H9 (cell line): ENCODE data around the gene CABS1. TPM values are rescaled to one million over a fixed set of nuclear protein-coding genes. Genes with fewer than 3 reads are reported as not detected.

Source experiments
- DNase-seq: peaks from one replicate; pipeline ENCODE4 v3.0.0-alpha.2; 2017
- H2AFZ ChIP-seq: one replicate; pipeline ENCODE4 v1.6.1; 2013; ENCODE audit warnings: mild to moderate bottlenecking, low read length, control low read depth, moderate library complexity
- H2AK5ac ChIP-seq: 2 replicates; pipeline ENCODE4 v1.6.1; 2013; ENCODE audit warnings: low read length, control low read depth, mixed read lengths; ENCODE audit not compliant: insufficient read length
- H2BK120ac ChIP-seq: one replicate; pipeline ENCODE4 v1.6.1; 2013; ENCODE audit warnings: low read depth, mild to moderate bottlenecking, low read length, control low read depth, inconsistent platforms; ENCODE audit not compliant: poor library complexity, severe bottlenecking
- H2BK12ac ChIP-seq: 2 replicates; pipeline ENCODE4 v1.6.1; 2013; ENCODE audit warnings: low read length, control low read depth, mixed read lengths, low read depth; ENCODE audit not compliant: insufficient read length
- H2BK15ac ChIP-seq: 2 replicates; pipeline ENCODE4 v1.6.1; 2013; ENCODE audit warnings: low read depth, low read length, control low read depth
- H2BK20ac ChIP-seq: one replicate; pipeline ENCODE4 v1.6.1; 2013; ENCODE audit warnings: low read depth, mild to moderate bottlenecking, low read length, control low read depth, inconsistent platforms; ENCODE audit not compliant: poor library complexity, severe bottlenecking
- H2BK5ac ChIP-seq: 2 replicates; pipeline ENCODE4 v1.6.1; 2013; ENCODE audit warnings: low read length, control low read depth, mixed read lengths; ENCODE audit not compliant: insufficient read length
- H3K14ac ChIP-seq: 2 replicates; pipeline ENCODE4 v1.6.1; 2013; ENCODE audit warnings: low read length, control low read depth; ENCODE audit not compliant: insufficient read depth
- H3K18ac ChIP-seq: 2 replicates; pipeline ENCODE4 v1.6.1; 2013; ENCODE audit warnings: low read depth, mild to moderate bottlenecking, mixed read lengths, low read length, control low read depth; ENCODE audit not compliant: insufficient read length
- H3K23ac ChIP-seq: 2 replicates; pipeline ENCODE4 v1.6.1; 2013; ENCODE audit warnings: low read length, control low read depth, mixed read lengths, low read depth; ENCODE audit not compliant: insufficient read length
- H3K23me2 ChIP-seq: 2 replicates; pipeline ENCODE4 v1.6.1; 2013; ENCODE audit warnings: low read depth, mild to moderate bottlenecking, mixed read lengths, low read length, control low read depth; ENCODE audit not compliant: insufficient read length, poor library complexity, severe bottlenecking
- H3K27ac ChIP-seq: 2 replicates; pipeline ENCODE4 v1.5.1; 2013; ENCODE audit warnings: low read length, control low read depth, mixed read lengths, low read depth; ENCODE audit not compliant: insufficient read length
- H3K27me3 ChIP-seq: 2 replicates; pipeline ENCODE4 v1.6.1; 2013; ENCODE audit warnings: low read length, control low read depth, inconsistent platforms; ENCODE audit not compliant: insufficient read depth
- H3K4ac ChIP-seq: 2 replicates; pipeline ENCODE4 v1.6.1; 2013; ENCODE audit warnings: low read depth, mild to moderate bottlenecking, control low read depth, inconsistent platforms, low read length, moderate library complexity
- H3K4me1 ChIP-seq: 2 replicates; pipeline ENCODE4 v1.6.1; 2013; ENCODE audit warnings: low read length, control low read depth, inconsistent platforms; ENCODE audit not compliant: insufficient read depth
- H3K4me2 ChIP-seq: 2 replicates; pipeline ENCODE4 v1.6.1; 2013; ENCODE audit warnings: low read length, control low read depth, mixed read lengths; ENCODE audit not compliant: insufficient read length, insufficient read depth
- H3K56ac ChIP-seq: 2 replicates; pipeline ENCODE4 v1.6.1; 2013; ENCODE audit warnings: low read depth, mild to moderate bottlenecking, mixed read lengths, low read length, control low read depth; ENCODE audit not compliant: insufficient read length
- H3K79me1 ChIP-seq: 2 replicates; pipeline ENCODE4 v1.6.1; 2013; ENCODE audit warnings: low read depth, mild to moderate bottlenecking, moderate library complexity, low read length, control low read depth, inconsistent platforms; ENCODE audit not compliant: insufficient read depth, poor library complexity, severe bottlenecking
- H3K79me2 ChIP-seq: 2 replicates; pipeline ENCODE4 v1.6.1; 2013; ENCODE audit warnings: low read length, control low read depth, inconsistent platforms; ENCODE audit not compliant: insufficient read depth
- H3K9ac ChIP-seq: 2 replicates; pipeline ENCODE4 v1.6.1; 2013; ENCODE audit warnings: low read length, control low read depth, mixed read lengths; ENCODE audit not compliant: insufficient read length; ENCODE audit errors: extremely low read depth
- H3K9me3 ChIP-seq: one replicate; pipeline ENCODE4 v1.6.1; 2013; ENCODE audit warnings: low read depth, low read length, inconsistent platforms; ENCODE audit not compliant: control insufficient read depth
- H3T11ph ChIP-seq: one replicate; pipeline ENCODE4 v1.6.1; 2013; ENCODE audit warnings: mild to moderate bottlenecking, low read length, control low read depth, inconsistent platforms
- H4K20me1 ChIP-seq: one replicate; pipeline ENCODE4 v1.6.1; 2013; ENCODE audit not compliant: control insufficient read depth, insufficient read length, insufficient read depth
- H4K5ac ChIP-seq: 2 replicates; pipeline ENCODE4 v1.6.1; 2013; ENCODE audit warnings: low read depth, mild to moderate bottlenecking, mixed read lengths, low read length, control low read depth; ENCODE audit not compliant: insufficient read length
- H4K8ac ChIP-seq: replicated peaks from 2 replicates; pipeline ENCODE4 v1.6.1; 2013; ENCODE audit warnings: low read length, control low read depth, mixed read lengths, low read depth; ENCODE audit not compliant: insufficient read length
- H4K91ac ChIP-seq: 2 replicates; pipeline ENCODE4 v1.6.1; 2013; ENCODE audit warnings: low read depth, mild to moderate bottlenecking, moderate library complexity, mixed read lengths, low read length, control low read depth; ENCODE audit not compliant: insufficient read length
- H3K27ac Mint-ChIP-seq, 3 experiments: 2 replicates in 2 of 3; 3 replicates in 1 of 3; pipeline ENCODE4 v1.8.0; 2020 to 2021; ENCODE audit warnings: mixed read lengths in 3 of 3, mild to moderate bottlenecking in 1 of 3, moderate library complexity in 1 of 3
- H3K27me3 Mint-ChIP-seq: 2 replicates; pipeline ENCODE4 v1.8.0; 2021; ENCODE audit warnings: low read depth, mild to moderate bottlenecking, moderate library complexity, mixed read lengths
- H3K36me3 Mint-ChIP-seq, 3 experiments: 2 replicates in 2 of 3; 3 replicates in 1 of 3; pipeline ENCODE4 v1.8.0; 2020 to 2021; ENCODE audit warnings: low read depth in 3 of 3, mixed read lengths in 3 of 3; ENCODE audit not compliant: insufficient read depth in 1 of 3
- H3K4me1 Mint-ChIP-seq, 2 experiments: 2 replicates each; pipeline ENCODE4 v1.8.0; 2020; ENCODE audit warnings: mixed read lengths in 2 of 2
- H3K4me3 Mint-ChIP-seq, 2 experiments: 2 replicates in 1 of 2; 3 replicates in 1 of 2; pipeline ENCODE4 v1.8.0; 2020 to 2021; ENCODE audit warnings: mild to moderate bottlenecking in 2 of 2, mixed read lengths in 2 of 2, moderate library complexity in 1 of 2
- H3K9me3 Mint-ChIP-seq, 2 experiments: 2 replicates in 1 of 2; 3 replicates in 1 of 2; pipeline ENCODE4 v1.8.0; 2020; ENCODE audit warnings: mild to moderate bottlenecking in 2 of 2, mixed read lengths in 2 of 2, moderate library complexity in 1 of 2
- WGBS: extraction: QIAGEN DNeasy Blood & Tissue Kit; methylation state at CpG from one replicate; pipeline ENCODE4 v1.1.7; 2013; ENCODE audit warnings: missing lambda C conversion rate, low lambda C conversion rate, mixed read lengths; ENCODE audit not compliant: insufficient read length; ENCODE audit errors: extremely low coverage; 5-methylcytosine and 5-hydroxymethylcytosine counted together
- total RNA-seq: library from RNA; stranded (reverse); gene quantifications from 2 replicates; pipeline ENCODE4 v1.2.1, GENCODE V29; 2021
- TF ChIP-seq, protein P1 (sequence below): fragments of 200-600 bp; sonication (generic); conservative IDR thresholded peaks from 3 replicates; pipeline ENCODE4 v1.8.0; 2021; ENCODE audit warnings: antibody characterized with exemption, mild to moderate bottlenecking

CABS1 gene
- total RNA-seq, 1 experiment from 2014 or later: 0.15 TPM

- no peak overlapping the region for H3K4me2 ChIP-seq
- H3K14ac ChIP-seq: no peak overlapping the region
- H3K9me3 ChIP-seq: no peaks in the 10 kb centered on the region
- Mint-ChIP-seq H3K27ac (no peak overlapping the region), H3K27me3 (no peaks in the 10 kb centered on the region), H3K9me3 (no peaks in the 10 kb centered on the region), H3K4me1 (no peaks in the 10 kb centered on the region), H3K36me3 (no peaks in the 10 kb centered on the region), H3K4me3 (no peak overlapping the region)
- H3K27ac ChIP-seq: no peak overlapping the region
- H2AFZ ChIP-seq: no peak overlapping the region
- no peaks in the 10 kb centered on the region for H4K20me1 ChIP-seq
- H3K18ac ChIP-seq: no peak overlapping the region
- H2BK20ac ChIP-seq: no peak overlapping the region
- WGBS: no CpG with 5 or more reads among the region's 4 CpGs
- no peak overlapping the region for H2BK12ac ChIP-seq
- no peak overlapping the region for H3K4ac ChIP-seq
- no peak overlapping the region for H4K91ac ChIP-seq
- no peak overlapping the region for H3K23ac ChIP-seq
- H4K8ac ChIP-seq: no peak overlapping the region
- H4K5ac ChIP-seq: no peak overlapping the region
- no peak overlapping the region for H2BK15ac ChIP-seq
- TF ChIP-seq, protein P1, sequence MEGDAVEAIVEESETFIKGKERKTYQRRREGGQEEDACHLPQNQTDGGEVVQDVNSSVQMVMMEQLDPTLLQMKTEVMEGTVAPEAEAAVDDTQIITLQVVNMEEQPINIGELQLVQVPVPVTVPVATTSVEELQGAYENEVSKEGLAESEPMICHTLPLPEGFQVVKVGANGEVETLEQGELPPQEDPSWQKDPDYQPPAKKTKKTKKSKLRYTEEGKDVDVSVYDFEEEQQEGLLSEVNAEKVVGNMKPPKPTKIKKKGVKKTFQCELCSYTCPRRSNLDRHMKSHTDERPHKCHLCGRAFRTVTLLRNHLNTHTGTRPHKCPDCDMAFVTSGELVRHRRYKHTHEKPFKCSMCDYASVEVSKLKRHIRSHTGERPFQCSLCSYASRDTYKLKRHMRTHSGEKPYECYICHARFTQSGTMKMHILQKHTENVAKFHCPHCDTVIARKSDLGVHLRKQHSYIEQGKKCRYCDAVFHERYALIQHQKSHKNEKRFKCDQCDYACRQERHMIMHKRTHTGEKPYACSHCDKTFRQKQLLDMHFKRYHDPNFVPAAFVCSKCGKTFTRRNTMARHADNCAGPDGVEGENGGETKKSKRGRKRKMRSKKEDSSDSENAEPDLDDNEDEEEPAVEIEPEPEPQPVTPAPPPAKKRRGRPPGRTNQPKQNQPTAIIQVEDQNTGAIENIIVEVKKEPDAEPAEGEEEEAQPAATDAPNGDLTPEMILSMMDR: no peak
- H3K23me2 ChIP-seq: no peaks in the 10 kb centered on the region
- H3K79me1 ChIP-seq: no peaks in the 10 kb centered on the region
- H3K27me3 ChIP-seq: no peaks in the 10 kb centered on the region
- H3T11ph ChIP-seq: no peak overlapping the region
- no peak overlapping the region for H2AK5ac ChIP-seq
- no peaks in the 10 kb centered on the region for H3K79me2 ChIP-seq
- DNase-seq: no peak
- no peak overlapping the region for H3K56ac ChIP-seq
- H3K9ac ChIP-seq: no peak overlapping the region
- H2BK120ac ChIP-seq: no peak overlapping the region
- H3K4me1 ChIP-seq: no peaks in the 10 kb centered on the region
- no peak overlapping the region for H2BK5ac ChIP-seq
Observed at GRCh38 chr4:70305601-70306000, 29.2 kb upstream of the CABS1 start.
